ENCODE data around the gene C22orf39.

C22orf39 gene

GRCh38 chr22:19463008-19463407, 15.5 kb upstream of the C22orf39 start:
- peaks cover 19 to 63% (median 47%) of the 10 kb centered on the region in 4 experiments for H3K36me3 ChIP-seq (ENCODE audit: control insufficient read depth in 4 of 4, insufficient read depth in 4 of 4, low read length in 3 of 4)
- no peak overlapping the region for H3K27ac ChIP-seq (ENCODE audit: insufficient read depth in 1 of 2, low read depth in 1 of 2, low read length in 2 of 2, poor library complexity in 1 of 2, severe bottlenecking in 2 of 2)
- no peak overlapping the region for H3K4me3 ChIP-seq (ENCODE audit: control insufficient read depth in 1 of 7, extremely low read depth in 1 of 7, insufficient read depth in 4 of 7, low read depth in 2 of 7, low read length in 6 of 7)
- ChIA-PET POLR2A (no interaction called here), CTCF (interaction anchor here (0.6 to 1.1 kb wide), 2 partner anchors 10 to 233 kb away, joined by 3 read pairs; no protein-coding TSS in a partner anchor)
- no peaks in the 10 kb centered on the region for H3K4me1 ChIP-seq (ENCODE audit: control extremely low read depth in 1 of 4, control insufficient read depth in 4 of 4, insufficient read depth in 4 of 4, low read length in 3 of 4)
- no CpG with 5 or more reads among the region's 1 CpG for WGBS (ENCODE audit: insufficient coverage)
- H3K9me3 ChIP-seq (ENCODE audit: control extremely low read depth in 1 of 5, control insufficient read depth in 4 of 5, insufficient read depth in 2 of 5, low read depth in 1 of 5, low read length in 4 of 5) = no peaks in the 10 kb centered on the region
- H3K27me3 ChIP-seq (replicated peaks in 2 of 5; ENCODE audit: control insufficient read depth in 4 of 5, insufficient read depth in 5 of 5, low read length in 4 of 5) = no peaks in the 10 kb centered on the region
- DNase-seq = no peak

GRCh38 chr22:19461506-19461905, 14.0 kb upstream of the C22orf39 start:
- CTCF ChIA-PET = no interaction called here
- H3K4me1 ChIP-seq (ENCODE audit: control extremely low read depth in 1 of 4, control insufficient read depth in 4 of 4, insufficient read depth in 4 of 4, low read length in 3 of 4) = no peaks in the 10 kb centered on the region
- no peak overlapping the region for H3K4me3 ChIP-seq (ENCODE audit: control insufficient read depth in 1 of 7, extremely low read depth in 1 of 7, insufficient read depth in 4 of 7, low read depth in 2 of 7, low read length in 6 of 7)
- no CpG with 5 or more reads among the region's 1 CpG for WGBS (ENCODE audit: insufficient coverage)
- H3K9me3 ChIP-seq (ENCODE audit: control extremely low read depth in 1 of 5, control insufficient read depth in 4 of 5, insufficient read depth in 2 of 5, low read depth in 1 of 5, low read length in 4 of 5) = no peaks in the 10 kb centered on the region
- POLR2A ChIA-PET = no interaction called here
- no peaks in the 10 kb centered on the region for H3K27me3 ChIP-seq (replicated peaks in 2 of 5; ENCODE audit: control insufficient read depth in 4 of 5, insufficient read depth in 5 of 5, low read length in 4 of 5)
- peaks cover 20 to 61% (median 44%) of the 10 kb centered on the region in 4 experiments for H3K36me3 ChIP-seq (ENCODE audit: control insufficient read depth in 4 of 4, insufficient read depth in 4 of 4, low read length in 3 of 4)
- no peak overlapping the region for H3K27ac ChIP-seq (ENCODE audit: insufficient read depth in 1 of 2, low read depth in 1 of 2, low read length in 2 of 2, poor library complexity in 1 of 2, severe bottlenecking in 2 of 2)
- DNase-seq = no peak

GRCh38 chr22:19460036-19460435, 12.5 kb upstream of the C22orf39 start:
- CTCF ChIA-PET = interaction anchor here (1.0 kb wide), 1 partner anchor 17 kb away, joined by 3 read pairs; no protein-coding TSS in a partner anchor
- Histone ChIP-seq H3K36me3 (ENCODE audit: control insufficient read depth in 4 of 4, insufficient read depth in 4 of 4, low read length in 3 of 4) (peaks cover 15 to 63% (median 41%) of the 10 kb centered on the region in 4 experiments), H3K9me3 (ENCODE audit: control extremely low read depth in 1 of 5, control insufficient read depth in 4 of 5, insufficient read depth in 2 of 5, low read depth in 1 of 5, low read length in 4 of 5) (no peaks in the 10 kb centered on the region), H3K4me1 (ENCODE audit: control extremely low read depth in 1 of 4, control insufficient read depth in 4 of 4, insufficient read depth in 4 of 4, low read length in 3 of 4) (no peaks in the 10 kb centered on the region), H3K4me3 (ENCODE audit: control insufficient read depth in 1 of 7, extremely low read depth in 1 of 7, insufficient read depth in 4 of 7, low read depth in 2 of 7, low read length in 6 of 7) (no peak overlapping the region), H3K27ac (ENCODE audit: insufficient read depth in 1 of 2, low read depth in 1 of 2, low read length in 2 of 2, poor library complexity in 1 of 2, severe bottlenecking in 2 of 2) (no peak overlapping the region), H3K27me3 (replicated peaks in 2 of 5; ENCODE audit: control insufficient read depth in 4 of 5, insufficient read depth in 5 of 5, low read length in 4 of 5) (no peaks in the 10 kb centered on the region)
- POLR2A ChIA-PET = no interaction called here
- 76% methylated on average over 2 of the region's 2 CpGs for WGBS (ENCODE audit: insufficient coverage)
- no peak for DNase-seq

- Histone ChIP-seq H3K27me3 (replicated peaks in 2 of 5; ENCODE audit: control insufficient read depth in 4 of 5, insufficient read depth in 5 of 5, low read length in 4 of 5) (no peaks in the 10 kb centered on the region), H3K27ac (ENCODE audit: insufficient read depth in 1 of 2, low read depth in 1 of 2, low read length in 2 of 2, poor library complexity in 1 of 2, severe bottlenecking in 2 of 2) (no peak overlapping the region), H3K4me1 (ENCODE audit: control extremely low read depth in 1 of 4, control insufficient read depth in 4 of 4, insufficient read depth in 4 of 4, low read length in 3 of 4) (no peaks in the 10 kb centered on the region), H3K9me3 (ENCODE audit: control extremely low read depth in 1 of 5, control insufficient read depth in 4 of 5, insufficient read depth in 2 of 5, low read depth in 1 of 5, low read length in 4 of 5) (no peaks in the 10 kb centered on the region), H3K4me3 (ENCODE audit: control insufficient read depth in 1 of 7, extremely low read depth in 1 of 7, insufficient read depth in 4 of 7, low read depth in 2 of 7, low read length in 6 of 7) (no peak overlapping the region), H3K36me3 (ENCODE audit: control insufficient read depth in 4 of 4, insufficient read depth in 4 of 4, low read length in 3 of 4) (peaks cover 16 to 66% (median 48%) of the 10 kb centered on the region in 4 experiments)
- WGBS (ENCODE audit: insufficient coverage) = 96% methylated on average over 8 of the region's 8 CpGs
- DNase-seq = no peak
- POLR2A ChIA-PET = no interaction called here
- CTCF ChIA-PET = interaction anchor here (1.2 to 1.4 kb wide), 2 partner anchors 10 to 16 kb away, joined by 3 to 4 read pairs; partner anchors contain the start of gene C22orf39
Observed at GRCh38 chr22:19457828-19458428, 10.4 kb upstream of the C22orf39 start.

GRCh38 chr22:19456541-19456940, 9.0 kb upstream of the C22orf39 start:
- ChIA-PET POLR2A (no interaction called here), CTCF (no interaction called here)
- DNase-seq = no peak
- H3K4me1 ChIP-seq (ENCODE audit: control extremely low read depth in 1 of 4, control insufficient read depth in 4 of 4, insufficient read depth in 4 of 4, low read length in 3 of 4) = no peaks in the 10 kb centered on the region
- peaks cover 16 to 72% (median 57%) of the 10 kb centered on the region in 4 experiments for H3K36me3 ChIP-seq (ENCODE audit: control insufficient read depth in 4 of 4, insufficient read depth in 4 of 4, low read length in 3 of 4)
- no peak overlapping the region for H3K4me3 ChIP-seq (ENCODE audit: control insufficient read depth in 1 of 7, extremely low read depth in 1 of 7, insufficient read depth in 4 of 7, low read depth in 2 of 7, low read length in 6 of 7)
- no peak overlapping the region for H3K27ac ChIP-seq (ENCODE audit: insufficient read depth in 1 of 2, low read depth in 1 of 2, low read length in 2 of 2, poor library complexity in 1 of 2, severe bottlenecking in 2 of 2)
- WGBS (ENCODE audit: insufficient coverage) = 96% methylated on average over 7 of the region's 10 CpGs
- no peaks in the 10 kb centered on the region for H3K9me3 ChIP-seq (ENCODE audit: control extremely low read depth in 1 of 5, control insufficient read depth in 4 of 5, insufficient read depth in 2 of 5, low read depth in 1 of 5, low read length in 4 of 5)
- H3K27me3 ChIP-seq (replicated peaks in 2 of 5; ENCODE audit: control insufficient read depth in 4 of 5, insufficient read depth in 5 of 5, low read length in 4 of 5) = no peaks in the 10 kb centered on the region

- no peak for DNase-seq
- no peaks in the 10 kb centered on the region for H3K27me3 ChIP-seq (replicated peaks in 2 of 5; ENCODE audit: control insufficient read depth in 4 of 5, insufficient read depth in 5 of 5, low read length in 4 of 5)
- ChIA-PET CTCF (interaction anchor here (1.3 kb wide), 1 partner anchor 11 kb away, joined by 5 read pairs; no protein-coding TSS in a partner anchor), POLR2A (no interaction called here)
- H3K9me3 ChIP-seq (ENCODE audit: control extremely low read depth in 1 of 5, control insufficient read depth in 4 of 5, insufficient read depth in 2 of 5, low read depth in 1 of 5, low read length in 4 of 5) = no peaks in the 10 kb centered on the region
- H3K4me3 ChIP-seq (ENCODE audit: control insufficient read depth in 1 of 7, extremely low read depth in 1 of 7, insufficient read depth in 4 of 7, low read depth in 2 of 7, low read length in 6 of 7) = no peak overlapping the region
- no peak overlapping the region for H3K27ac ChIP-seq (ENCODE audit: insufficient read depth in 1 of 2, low read depth in 1 of 2, low read length in 2 of 2, poor library complexity in 1 of 2, severe bottlenecking in 2 of 2)
- WGBS (ENCODE audit: insufficient coverage) = 100% methylated on average over 1 of the region's 4 CpGs
- H3K36me3 ChIP-seq (ENCODE audit: control insufficient read depth in 4 of 4, insufficient read depth in 4 of 4, low read length in 3 of 4) = peaks cover 16 to 71% (median 58%) of the 10 kb centered on the region in 4 experiments
- no peaks in the 10 kb centered on the region for H3K4me1 ChIP-seq (ENCODE audit: control extremely low read depth in 1 of 4, control insufficient read depth in 4 of 4, insufficient read depth in 4 of 4, low read length in 3 of 4)
Observed at GRCh38 chr22:19455585-19456370, 8.3 kb upstream of the C22orf39 start.

- H3K9me3 ChIP-seq (ENCODE audit: control extremely low read depth in 1 of 5, control insufficient read depth in 4 of 5, insufficient read depth in 2 of 5, low read depth in 1 of 5, low read length in 4 of 5) = no peaks in the 10 kb centered on the region
- no peak for DNase-seq
- ChIA-PET POLR2A (no interaction called here), CTCF (interaction anchor here (1.3 kb wide), 1 partner anchor 11 kb away, joined by 5 read pairs; no protein-coding TSS in a partner anchor)
- H3K27ac ChIP-seq (ENCODE audit: insufficient read depth in 1 of 2, low read depth in 1 of 2, low read length in 2 of 2, poor library complexity in 1 of 2, severe bottlenecking in 2 of 2) = peak overlapping the region in 1 of 2 experiments; percentile 15
- H3K27me3 ChIP-seq (replicated peaks in 2 of 5; ENCODE audit: control insufficient read depth in 4 of 5, insufficient read depth in 5 of 5, low read length in 4 of 5) = no peaks in the 10 kb centered on the region
- 100% methylated on average over 2 of the region's 2 CpGs for WGBS (ENCODE audit: insufficient coverage)
- no peak overlapping the region for H3K4me3 ChIP-seq (ENCODE audit: control insufficient read depth in 1 of 7, extremely low read depth in 1 of 7, insufficient read depth in 4 of 7, low read depth in 2 of 7, low read length in 6 of 7)
- H3K36me3 ChIP-seq (ENCODE audit: control insufficient read depth in 4 of 4, insufficient read depth in 4 of 4, low read length in 3 of 4) = peaks cover 18 to 68% (median 59%) of the 10 kb centered on the region in 4 experiments
- no peaks in the 10 kb centered on the region for H3K4me1 ChIP-seq (ENCODE audit: control extremely low read depth in 1 of 4, control insufficient read depth in 4 of 4, insufficient read depth in 4 of 4, low read length in 3 of 4)
Observed at GRCh38 chr22:19455033-19455432, 7.5 kb upstream of the C22orf39 start.
